KMS-11 (cell line): ENCODE measurements around the gene OSBPL10.

Source experiments
- H2AFZ ChIP-seq: fragments of 200-600 bp; sonication (generic); 2 replicates; pipeline ENCODE4 v1.6.1; 2016; ENCODE audit warnings: antibody characterized with exemption, mixed run types, low read depth
- H3K27ac ChIP-seq: fragments of 200-600 bp; sonication (generic); 2 replicates; pipeline ENCODE4 v1.6.1; 2016; ENCODE audit warnings: mild to moderate bottlenecking, mixed run types
- H3K27me3 ChIP-seq: fragments of 200-600 bp; sonication (generic); 2 replicates; pipeline ENCODE4 v1.6.1; 2017; ENCODE audit warnings: mild to moderate bottlenecking, low read depth, mixed run types, moderate library complexity; ENCODE audit not compliant: insufficient read depth
- H3K36me3 ChIP-seq: fragments of 200-600 bp; sonication (generic); 2 replicates; pipeline ENCODE4 v1.6.1; 2017; ENCODE audit warnings: mild to moderate bottlenecking, mixed run types; ENCODE audit not compliant: insufficient read depth
- H3K4me1 ChIP-seq: fragments of 200-600 bp; sonication (generic); 2 replicates; pipeline ENCODE4 v1.6.1; 2016; ENCODE audit warnings: mild to moderate bottlenecking, low read depth, mixed run types; ENCODE audit not compliant: poor library complexity, severe bottlenecking
- H3K4me2 ChIP-seq: fragments of 200-600 bp; sonication (generic); 2 replicates; pipeline ENCODE4 v1.7.0; 2016; ENCODE audit warnings: mild to moderate bottlenecking, mixed run types
- H3K4me3 ChIP-seq: fragments of 200-600 bp; sonication (generic); IDR thresholded peaks from 2 replicates; pipeline ENCODE4 v1.6.1; 2017; ENCODE audit warnings: low read depth, low read length, mixed read lengths; ENCODE audit not compliant: insufficient read depth
- H3K79me2 ChIP-seq: fragments of 200-600 bp; sonication (generic); 2 replicates; pipeline ENCODE4 v1.6.1; 2016; ENCODE audit warnings: low read depth, mixed run types; ENCODE audit not compliant: insufficient read depth
- H3K9ac ChIP-seq: fragments of 200-600 bp; sonication (generic); 2 replicates; pipeline ENCODE4 v1.6.1; 2016; ENCODE audit warnings: mild to moderate bottlenecking, mixed run types
- H4K20me1 ChIP-seq: fragments of 200-600 bp; sonication (generic); 2 replicates; pipeline ENCODE4 v1.6.1; 2016; ENCODE audit warnings: mild to moderate bottlenecking, mixed run types; ENCODE audit not compliant: insufficient read depth
- CTCF ChIP-seq: fragments of 200-600 bp; sonication (generic); conservative IDR thresholded peaks from 2 replicates; pipeline ENCODE4 v1.6.1; 2017; ENCODE audit warnings: low read depth, mild to moderate bottlenecking, antibody characterized with exemption, low read length, moderate library complexity, mixed read lengths

OSBPL10 gene

DNA sequence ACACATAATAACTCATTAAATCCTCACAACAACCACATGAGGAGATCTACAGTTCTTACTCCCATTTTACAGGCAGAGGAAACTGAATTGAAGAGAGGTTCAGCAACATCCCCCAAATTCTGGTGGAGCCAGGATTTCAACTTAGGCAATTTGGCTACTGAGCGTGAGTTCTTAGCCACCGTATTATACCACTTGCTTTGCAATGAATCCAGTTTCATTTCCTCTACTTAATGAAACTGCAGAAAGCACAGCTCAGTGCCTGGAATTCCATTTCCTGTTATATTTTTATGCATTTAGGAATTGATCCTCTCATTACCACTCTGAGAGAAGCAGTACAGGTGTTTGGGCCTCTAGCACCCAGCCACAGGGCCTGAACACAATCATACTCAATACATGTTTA is 4.8 kb upstream of the OSBPL10 start:
- no peak overlapping the region for H3K4me2 ChIP-seq
- H3K79me2 ChIP-seq = no peaks in the 10 kb centered on the region
- H4K20me1 ChIP-seq = no peaks in the 10 kb centered on the region
- no peaks in the 10 kb centered on the region for H3K27me3 ChIP-seq
- TF ChIP-seq CTCF = no peak
- H3K27ac ChIP-seq = no peak overlapping the region
- H3K4me3 ChIP-seq = no peak overlapping the region
- no peak overlapping the region for H3K9ac ChIP-seq
- no peaks in the 10 kb centered on the region for H3K36me3 ChIP-seq
- H2AFZ ChIP-seq = no peak overlapping the region
- no peaks in the 10 kb centered on the region for H3K4me1 ChIP-seq

- Histone ChIP-seq H3K4me3 (no peak overlapping the region), H3K36me3 (no peaks in the 10 kb centered on the region), H3K4me1 (no peaks in the 10 kb centered on the region), H3K27ac (no peak overlapping the region), H3K4me2 (no peak overlapping the region), H3K79me2 (no peaks in the 10 kb centered on the region), H2AFZ (no peak overlapping the region), H3K27me3 (no peaks in the 10 kb centered on the region), H4K20me1 (no peaks in the 10 kb centered on the region), H3K9ac (no peak overlapping the region)
- TF ChIP-seq CTCF = no peak
Measured at GRCh38 chr3:31984321-31984720, 3.3 kb upstream of the OSBPL10 start.

DNA sequence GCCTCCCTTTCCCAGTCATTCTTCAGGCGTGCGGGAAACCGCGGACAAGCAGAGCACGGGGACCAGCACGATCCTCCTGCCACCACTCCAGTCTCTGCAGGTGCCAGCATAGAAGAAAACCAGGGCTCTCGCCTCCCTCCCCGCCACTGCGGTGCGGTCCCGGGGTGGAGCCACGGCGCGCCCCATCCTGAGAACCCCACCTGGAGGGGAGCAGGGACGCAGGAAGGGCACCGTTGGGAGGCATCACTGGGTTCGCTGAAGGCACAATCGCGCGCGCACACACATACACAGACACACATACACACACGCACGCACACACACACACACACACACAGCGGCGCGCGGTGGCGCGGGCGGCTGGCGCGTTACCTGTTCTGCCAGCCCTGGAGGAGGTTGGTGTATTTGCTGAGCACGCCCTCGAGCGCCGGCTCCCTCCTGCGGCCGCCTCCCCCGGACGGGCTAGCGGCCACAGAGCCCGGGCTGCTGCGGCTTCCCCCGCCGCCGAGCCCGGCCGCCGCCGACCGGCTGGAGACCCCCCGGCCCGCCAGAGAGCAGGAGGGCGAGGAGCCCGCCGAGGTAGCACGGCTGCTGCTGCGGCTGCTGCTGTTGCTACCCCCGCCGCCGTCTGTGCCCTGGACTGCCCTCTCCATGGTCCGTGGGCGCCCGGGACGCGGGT is 394 bp downstream of the OSBPL10 start:
- Histone ChIP-seq H3K27me3 (no peaks in the 10 kb centered on the region), H3K4me3 (no peak overlapping the region), H3K27ac (no peak overlapping the region), H3K36me3 (no peaks in the 10 kb centered on the region), H2AFZ (no peak overlapping the region), H3K79me2 (no peaks in the 10 kb centered on the region), H3K4me2 (no peak overlapping the region), H4K20me1 (no peaks in the 10 kb centered on the region), H3K4me1 (no peaks in the 10 kb centered on the region), H3K9ac (no peak overlapping the region)
- no peak for TF ChIP-seq CTCF

GRCh38 chr3:31979001-31979697 is 1.9 kb downstream of the OSBPL10 start:
- no peaks in the 10 kb centered on the region for H3K36me3 ChIP-seq
- no peak for TF ChIP-seq CTCF
- no peak overlapping the region for H2AFZ ChIP-seq
- no peaks in the 10 kb centered on the region for H3K4me1 ChIP-seq
- no peaks in the 10 kb centered on the region for H4K20me1 ChIP-seq
- H3K4me2 ChIP-seq = no peak overlapping the region
- no peak overlapping the region for H3K9ac ChIP-seq
- H3K4me3 ChIP-seq = no peak overlapping the region
- H3K79me2 ChIP-seq = no peaks in the 10 kb centered on the region
- no peak overlapping the region for H3K27ac ChIP-seq
- no peaks in the 10 kb centered on the region for H3K27me3 ChIP-seq
